Peyer's patch (tissue), 4 donors: ENCODE data around the gene KCNQ1. TPM values are rescaled to one million over a fixed set of nuclear protein-coding genes. Genes with fewer than 3 reads are reported as not detected.

Experiments used
- DNase-seq, 3 donors: peaks; one replicate each; pipeline ENCODE4 v3.0.0-alpha.2; 2017 to 2019
- H3K27ac ChIP-seq, 4 donors: fragments of 200-600 bp; sonication (generic); one replicate each; pipeline ENCODE4 v1.5.1; 2016 to 2019
- H3K27me3 ChIP-seq, 2 donors: fragments of 200-600 bp; sonication (generic); one replicate each; pipeline ENCODE4 v1.5.1; 2019
- H3K36me3 ChIP-seq, 3 donors: fragments of 200-600 bp; sonication (generic); one replicate each; pipeline ENCODE4 v1.5.1; 2016 to 2019
- H3K4me1 ChIP-seq, 4 donors: fragments of 200-600 bp; sonication (generic); one replicate each; pipeline ENCODE4 v1.5.1; 2016 to 2019
- H3K4me3 ChIP-seq, 4 donors: fragments of 200-600 bp; sonication (generic); 1 replicate in 3 of 4; 2 replicates in 1 of 4; pipeline ENCODE4 v1.5.1; 2016 to 2019; ENCODE audit warnings: mild to moderate bottlenecking in 1 of 4
- H3K9me3 ChIP-seq, 4 donors: fragments of 200-600 bp; sonication (generic); one replicate each; pipeline ENCODE4 v1.5.1; 2016 to 2019; ENCODE audit warnings: mild to moderate bottlenecking in 1 of 4
- POLR2A ChIP-seq, 2 donors: fragments of 450-650 bp; IDR thresholded peaks; one replicate each; pipeline ENCODE4 v1.5.1; 2017; ENCODE audit warnings: antibody characterized with exemption in 2 of 2, mild to moderate bottlenecking in 2 of 2, moderate library complexity in 2 of 2
- total RNA-seq, 4 donors: library from RNA; depleted of rRNA; stranded (reverse); fragments of >200 nt; gene quantifications; one replicate each; pipeline ENCODE4 v1.1.0, GENCODE V29; 2016
- TF ChIP-seq, protein P1 (sequence below), 6 experiments: fragments of 450-650 bp in 4 of 6; fragments of 200-600 bp in 2 of 6; sonication (generic) in 1 of 6; IDR thresholded peaks; one replicate each; pipeline ENCODE4 v1.5.1; 2017 to 2019; ENCODE audit warnings: antibody characterized with exemption in 6 of 6, mild to moderate bottlenecking in 3 of 6, moderate library complexity in 1 of 6

KCNQ1 gene
- total RNA-seq, 4 donors from 2014 or later = 50.6 to 66.4 (median 54.2) TPM

DNA sequence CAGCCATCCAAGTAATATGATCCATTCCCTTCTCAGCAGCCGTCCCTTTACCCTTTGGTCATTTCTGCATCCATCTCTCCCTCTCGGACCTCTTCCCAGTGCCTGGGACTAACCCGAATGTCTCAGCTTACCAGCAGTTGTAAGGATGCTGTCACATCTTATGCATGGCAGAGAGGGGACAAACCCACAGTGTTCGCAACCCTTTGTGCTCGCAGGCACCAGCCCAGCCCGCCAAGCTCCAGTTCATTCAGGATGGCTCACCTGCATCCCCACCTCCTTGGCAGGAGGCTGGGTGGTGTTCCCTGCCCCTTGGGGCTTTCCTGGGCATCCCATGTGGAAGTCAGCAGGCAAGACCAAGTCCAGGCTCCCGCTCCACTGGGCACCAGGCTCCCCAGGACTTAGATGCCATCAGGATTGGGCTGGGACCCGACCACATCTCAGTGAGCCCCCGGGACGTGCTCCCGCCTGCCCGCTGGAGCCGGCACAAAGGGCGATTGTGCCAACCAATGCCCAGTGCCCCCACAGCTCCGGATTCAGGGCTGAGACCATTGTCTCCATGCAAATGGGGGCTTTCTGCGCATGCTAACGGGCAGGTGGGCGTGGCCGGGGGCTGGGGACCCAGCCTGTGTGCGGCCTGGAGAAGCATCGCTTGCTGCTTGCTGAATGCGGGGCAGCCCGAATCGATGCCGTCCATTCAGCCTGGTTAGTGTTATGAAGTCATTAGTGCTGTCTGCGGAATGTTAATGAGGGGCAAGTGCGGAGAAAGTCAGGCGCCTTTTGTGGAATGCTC lies 146.4 kb downstream of the KCNQ1 start:
- H3K4me1 ChIP-seq = no peaks in the 10 kb centered on the region
- H3K9me3 ChIP-seq = no peaks in the 10 kb centered on the region
- no peaks in the 10 kb centered on the region for H3K27me3 ChIP-seq
- no peak overlapping the region for H3K4me3 ChIP-seq
- no peaks in the 10 kb centered on the region for H3K36me3 ChIP-seq
- no peak for TF ChIP-seq POLR2A (IDR thresholded peaks at IDR 0.05)
- TF ChIP-seq, protein P1, sequence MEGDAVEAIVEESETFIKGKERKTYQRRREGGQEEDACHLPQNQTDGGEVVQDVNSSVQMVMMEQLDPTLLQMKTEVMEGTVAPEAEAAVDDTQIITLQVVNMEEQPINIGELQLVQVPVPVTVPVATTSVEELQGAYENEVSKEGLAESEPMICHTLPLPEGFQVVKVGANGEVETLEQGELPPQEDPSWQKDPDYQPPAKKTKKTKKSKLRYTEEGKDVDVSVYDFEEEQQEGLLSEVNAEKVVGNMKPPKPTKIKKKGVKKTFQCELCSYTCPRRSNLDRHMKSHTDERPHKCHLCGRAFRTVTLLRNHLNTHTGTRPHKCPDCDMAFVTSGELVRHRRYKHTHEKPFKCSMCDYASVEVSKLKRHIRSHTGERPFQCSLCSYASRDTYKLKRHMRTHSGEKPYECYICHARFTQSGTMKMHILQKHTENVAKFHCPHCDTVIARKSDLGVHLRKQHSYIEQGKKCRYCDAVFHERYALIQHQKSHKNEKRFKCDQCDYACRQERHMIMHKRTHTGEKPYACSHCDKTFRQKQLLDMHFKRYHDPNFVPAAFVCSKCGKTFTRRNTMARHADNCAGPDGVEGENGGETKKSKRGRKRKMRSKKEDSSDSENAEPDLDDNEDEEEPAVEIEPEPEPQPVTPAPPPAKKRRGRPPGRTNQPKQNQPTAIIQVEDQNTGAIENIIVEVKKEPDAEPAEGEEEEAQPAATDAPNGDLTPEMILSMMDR (IDR thresholded peaks at IDR 0.05) = no peak
- DNase-seq = peak in 1 of 3 donors; percentile 36
- no peak overlapping the region for H3K27ac ChIP-seq

DNA sequence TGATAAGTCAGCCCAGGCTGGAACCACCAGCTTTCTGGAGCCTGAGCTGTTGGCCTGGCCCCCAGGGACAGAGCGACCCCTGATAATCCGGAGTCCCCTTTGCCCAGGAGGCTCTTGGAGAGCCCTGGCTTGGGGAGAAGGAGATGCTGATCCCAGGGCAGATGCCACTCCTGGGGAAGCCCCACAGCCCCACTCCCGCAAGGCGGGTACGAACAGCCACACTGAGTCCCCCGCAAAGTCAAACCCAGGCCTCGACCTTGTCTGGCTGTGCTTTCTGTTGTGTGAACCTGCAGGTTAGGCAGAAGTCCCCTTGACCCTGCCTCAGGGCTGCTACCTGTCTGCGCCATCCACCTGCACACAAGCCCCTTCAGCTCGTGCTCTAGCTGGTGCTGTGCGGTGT lies 147.0 kb downstream of the KCNQ1 start:
- no peaks in the 10 kb centered on the region for H3K9me3 ChIP-seq
- TF ChIP-seq POLR2A (IDR thresholded peaks at IDR 0.05) = no peak
- TF ChIP-seq, protein P1 (IDR thresholded peaks at IDR 0.05) = no peak
- no peaks in the 10 kb centered on the region for H3K36me3 ChIP-seq
- no peaks in the 10 kb centered on the region for H3K27me3 ChIP-seq
- no peak overlapping the region for H3K4me3 ChIP-seq
- no peak overlapping the region for H3K27ac ChIP-seq
- peak in 1 of 3 donors; percentile 35 for DNase-seq
- no peaks in the 10 kb centered on the region for H3K4me1 ChIP-seq

DNA sequence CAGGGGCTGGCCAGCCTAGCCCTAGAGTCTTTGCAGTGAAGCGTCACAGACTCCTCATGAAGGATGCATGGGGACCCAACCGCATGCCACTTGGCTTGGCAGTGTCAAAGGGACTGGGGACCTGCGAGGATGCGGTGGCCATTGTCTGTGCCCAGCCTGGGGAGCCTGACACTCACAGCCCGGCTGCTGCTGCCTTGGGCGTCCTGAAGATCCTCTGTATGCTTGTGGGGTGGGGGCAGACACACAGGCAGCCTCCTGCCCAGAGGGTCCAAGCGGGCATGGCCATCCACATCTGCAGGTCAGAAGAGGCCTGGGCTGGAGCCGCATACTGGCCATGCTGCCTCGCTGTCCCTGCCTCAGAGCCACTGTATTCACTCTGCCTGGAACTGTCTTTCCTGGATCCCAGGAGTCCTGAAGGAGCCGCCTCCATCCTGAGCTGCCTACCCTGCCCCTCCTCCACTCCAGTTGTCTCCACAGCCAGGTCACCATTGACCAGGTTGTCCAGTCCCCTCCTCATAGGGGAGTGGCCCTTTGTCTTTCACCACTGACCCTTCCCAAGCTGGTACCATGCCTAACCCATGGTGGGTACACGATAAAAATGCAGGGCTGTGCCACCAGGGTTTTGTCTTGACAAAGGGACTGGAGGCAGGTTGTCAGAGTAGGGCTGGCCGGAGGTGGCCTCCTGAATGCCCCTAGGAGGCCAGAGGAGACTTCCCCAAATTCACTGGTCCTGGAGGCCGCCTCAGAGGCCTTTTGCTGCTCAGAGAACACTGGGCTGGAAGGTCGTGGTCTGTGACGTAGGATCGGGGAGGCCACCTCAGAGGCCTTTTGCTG lies 148.0 kb downstream of the KCNQ1 start:
- Histone ChIP-seq H3K27ac (no peak overlapping the region), H3K4me3 (no peak overlapping the region), H3K27me3 (no peaks in the 10 kb centered on the region), H3K36me3 (no peaks in the 10 kb centered on the region), H3K9me3 (no peaks in the 10 kb centered on the region), H3K4me1 (no peaks in the 10 kb centered on the region)
- no peak for TF ChIP-seq POLR2A (IDR thresholded peaks at IDR 0.05)
- TF ChIP-seq, protein P1 (IDR thresholded peaks at IDR 0.05) = no peak
- DNase-seq = peak in 1 of 3 donors; percentile 33

DNA sequence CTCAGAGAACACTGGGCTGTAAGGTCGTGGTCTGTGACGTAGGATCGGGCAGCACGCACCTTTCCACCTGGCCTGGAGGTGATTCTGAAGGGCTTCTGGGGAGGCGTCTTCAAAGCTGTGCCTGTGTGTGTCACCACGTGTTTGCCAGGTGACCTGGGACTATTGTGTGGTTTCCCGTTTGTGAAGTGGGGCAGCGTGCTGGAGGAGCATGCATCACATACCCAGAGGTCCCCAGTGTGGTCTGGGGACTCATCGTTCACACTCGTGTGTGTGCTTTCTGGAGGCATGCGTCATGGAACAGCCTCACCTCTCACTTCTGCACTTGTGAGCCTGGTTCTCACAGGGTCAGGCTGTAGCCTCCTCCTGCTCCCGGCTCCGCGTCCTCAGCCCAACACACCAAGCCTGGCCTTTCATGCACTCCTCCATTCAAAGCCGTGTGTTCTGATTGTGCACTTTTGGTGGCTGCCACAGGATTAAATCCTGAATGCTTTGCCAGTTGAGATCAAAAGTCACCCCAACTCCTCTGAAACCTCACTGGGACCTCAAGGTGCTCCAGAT lies 148.7 kb downstream of the KCNQ1 start:
- Histone ChIP-seq H3K27me3 (no peaks in the 10 kb centered on the region), H3K27ac (no peak overlapping the region), H3K4me3 (no peak overlapping the region), H3K4me1 (no peaks in the 10 kb centered on the region), H3K36me3 (no peaks in the 10 kb centered on the region), H3K9me3 (peaks cover 0 to 5% (median 0%) of the 10 kb centered on the region in 4 donors)
- no peak for DNase-seq
- TF ChIP-seq, protein P1 (IDR thresholded peaks at IDR 0.05) = no peak
- TF ChIP-seq POLR2A (IDR thresholded peaks at IDR 0.05) = no peak

DNA sequence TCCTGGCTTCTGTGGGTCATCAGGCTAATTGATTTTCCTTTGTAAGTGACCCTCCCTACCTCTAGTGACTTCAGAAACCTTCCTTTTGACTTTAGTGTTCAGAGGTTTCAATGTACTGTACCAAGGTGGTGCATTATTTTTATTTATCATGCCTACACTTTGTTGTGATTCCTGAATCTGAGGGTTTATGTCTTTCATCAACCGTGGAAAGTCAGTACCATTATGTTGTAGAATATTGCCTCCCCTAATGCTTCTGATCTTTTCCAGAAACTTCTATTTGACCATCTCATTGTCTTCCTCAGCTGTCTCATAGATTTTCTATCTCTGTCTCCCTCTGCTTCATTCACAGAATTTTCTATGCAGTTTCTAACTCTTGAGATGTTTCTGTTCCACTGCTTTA lies 149.5 kb downstream of the KCNQ1 start:
- Histone ChIP-seq H3K4me1 (no peaks in the 10 kb centered on the region), H3K27me3 (no peaks in the 10 kb centered on the region), H3K36me3 (no peaks in the 10 kb centered on the region), H3K27ac (no peak overlapping the region), H3K9me3 (peaks cover 0 to 7% (median 0%) of the 10 kb centered on the region in 4 donors), H3K4me3 (no peak overlapping the region)
- DNase-seq = no peak
- TF ChIP-seq, protein P1 (IDR thresholded peaks at IDR 0.05) = no peak
- no peak for TF ChIP-seq POLR2A (IDR thresholded peaks at IDR 0.05)
